Lung (tissue), 12 donors: ENCODE data around the gene HSD17B11. TPM values are rescaled to one million over a fixed set of nuclear protein-coding genes. Genes with fewer than 3 reads are reported as not detected.
A peak's percentile ranks its signal among the peaks of the same experiment; 100 is the strongest.
"Not testable (repeated sequence)": the region's sequence is repeated elsewhere in the genome, so short reads cannot be mapped to it uniquely, and the experiment has no call there.

Experiments used
- ATAC-seq: fragments of 200-7000 bp; cut with Tn5 transposase; one replicate; pipeline ENCODE4 v1.9.1; 2020; ENCODE audit warnings: moderate number of reproducible peaks; ENCODE audit not compliant: insufficient read depth, low FRiP score
- DNase-seq, 3 donors: peaks; one replicate each; pipeline ENCODE4 v3.0.0-alpha.2; 2013 to 2017
- H3K27ac ChIP-seq, 2 donors: one replicate each; pipeline ENCODE4 v1.5.1; 2013; ENCODE audit warnings: mild to moderate bottlenecking in 2 of 2, moderate library complexity in 2 of 2, control low read depth in 1 of 2, inconsistent platforms in 1 of 2, low read depth in 1 of 2, low read length in 1 of 2
- H3K27me3 ChIP-seq, 3 donors: one replicate each; pipeline ENCODE4 v1.5.1; 2013; ENCODE audit warnings: low read length in 2 of 3; ENCODE audit not compliant: control insufficient read depth in 3 of 3, insufficient read depth in 3 of 3
- H3K36me3 ChIP-seq, 4 donors: one replicate each; pipeline ENCODE4 v1.5.1; 2013; ENCODE audit warnings: low read length in 4 of 4, mild to moderate bottlenecking in 1 of 4, moderate library complexity in 1 of 4; ENCODE audit not compliant: control insufficient read depth in 4 of 4, insufficient read depth in 4 of 4
- H3K4me1 ChIP-seq, 5 donors: one replicate each; pipeline ENCODE4 v1.5.1; 2013; ENCODE audit warnings: low read length in 5 of 5, mild to moderate bottlenecking in 2 of 5, moderate library complexity in 1 of 5; ENCODE audit not compliant: control insufficient read depth in 5 of 5, insufficient read depth in 5 of 5
- H3K4me3 ChIP-seq: one replicate; pipeline ENCODE4 v1.5.1; 2013; ENCODE audit warnings: mild to moderate bottlenecking, control low read depth, moderate library complexity
- H3K9ac ChIP-seq, 2 donors: one replicate each; pipeline ENCODE4 v1.5.1; 2013; ENCODE audit warnings: low read length in 2 of 2, control low read depth in 1 of 2; ENCODE audit not compliant: insufficient read depth in 1 of 2
- H3K9me3 ChIP-seq, 4 donors: one replicate each; pipeline ENCODE4 v1.5.1; 2013; ENCODE audit warnings: low read length in 3 of 4, mild to moderate bottlenecking in 1 of 4, moderate library complexity in 1 of 4; ENCODE audit not compliant: control insufficient read depth in 4 of 4, insufficient read depth in 3 of 4
- WGBS, 2 donors: extraction: QIAGEN DNeasy Blood & Tissue Kit; methylation state at CpG; one replicate each; pipeline ENCODE4 v1.1.7; 2013; 5-methylcytosine and 5-hydroxymethylcytosine counted together
- polyA plus RNA-seq, 2 donors: library from polyadenylated mRNA; stranded (reverse); fragments of 200-250 nt; gene quantifications; one replicate each; pipeline ENCODE4 v1.2.1, GENCODE V29; 2013
- total RNA-seq, 2 donors: library from RNA; depleted of rRNA in 1 of 2; stranded (reverse); fragments of >200 nt in 1 of 2; gene quantifications; one replicate each; pipeline ENCODE4 v1.2.1, GENCODE V29; 2014 to 2021
- TF ChIP-seq, protein P1 (sequence below): IDR thresholded peaks from 2 replicates; pipeline ENCODE4 v1.5.1; 2012; ENCODE audit warnings: mild to moderate bottlenecking; ENCODE audit errors: control extremely low read depth, extremely low read depth
- donor health status: control.
- donor health status: control.
- donor health status: Bipolar disorder and iron deficiency.
- donor health status: healthy.
- donor health status: DM: yes; HTN: yes; CAD: no.

HSD17B11 gene
- total and polyA plus RNA-seq, 4 donors: 43.0 to 109 (median 55.4) TPM

DNA sequence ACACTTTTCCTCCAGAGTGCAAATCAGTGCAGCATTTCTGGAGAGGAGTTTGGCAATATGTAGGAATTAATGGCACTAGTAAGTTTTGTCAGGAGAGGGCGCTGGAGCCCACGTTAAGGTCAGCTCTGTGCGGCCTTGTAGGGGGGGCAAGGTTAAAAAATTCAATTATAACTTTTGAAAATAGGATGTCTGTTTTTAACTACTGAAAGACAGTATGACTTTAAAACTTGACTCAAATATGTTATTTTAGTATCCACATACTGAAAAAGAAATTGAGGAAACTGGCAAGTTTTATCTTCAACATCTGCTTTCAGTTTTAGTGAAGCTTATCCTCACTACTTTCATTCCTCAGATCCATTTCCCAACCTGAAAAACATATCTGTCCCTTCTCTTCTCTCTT is 37.4 kb downstream of the HSD17B11 start:
- TF ChIP-seq, protein P1, sequence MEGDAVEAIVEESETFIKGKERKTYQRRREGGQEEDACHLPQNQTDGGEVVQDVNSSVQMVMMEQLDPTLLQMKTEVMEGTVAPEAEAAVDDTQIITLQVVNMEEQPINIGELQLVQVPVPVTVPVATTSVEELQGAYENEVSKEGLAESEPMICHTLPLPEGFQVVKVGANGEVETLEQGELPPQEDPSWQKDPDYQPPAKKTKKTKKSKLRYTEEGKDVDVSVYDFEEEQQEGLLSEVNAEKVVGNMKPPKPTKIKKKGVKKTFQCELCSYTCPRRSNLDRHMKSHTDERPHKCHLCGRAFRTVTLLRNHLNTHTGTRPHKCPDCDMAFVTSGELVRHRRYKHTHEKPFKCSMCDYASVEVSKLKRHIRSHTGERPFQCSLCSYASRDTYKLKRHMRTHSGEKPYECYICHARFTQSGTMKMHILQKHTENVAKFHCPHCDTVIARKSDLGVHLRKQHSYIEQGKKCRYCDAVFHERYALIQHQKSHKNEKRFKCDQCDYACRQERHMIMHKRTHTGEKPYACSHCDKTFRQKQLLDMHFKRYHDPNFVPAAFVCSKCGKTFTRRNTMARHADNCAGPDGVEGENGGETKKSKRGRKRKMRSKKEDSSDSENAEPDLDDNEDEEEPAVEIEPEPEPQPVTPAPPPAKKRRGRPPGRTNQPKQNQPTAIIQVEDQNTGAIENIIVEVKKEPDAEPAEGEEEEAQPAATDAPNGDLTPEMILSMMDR: peak; percentile 64
- DNase-seq: peak in 1 of 3 donors; percentile 14

DNA sequence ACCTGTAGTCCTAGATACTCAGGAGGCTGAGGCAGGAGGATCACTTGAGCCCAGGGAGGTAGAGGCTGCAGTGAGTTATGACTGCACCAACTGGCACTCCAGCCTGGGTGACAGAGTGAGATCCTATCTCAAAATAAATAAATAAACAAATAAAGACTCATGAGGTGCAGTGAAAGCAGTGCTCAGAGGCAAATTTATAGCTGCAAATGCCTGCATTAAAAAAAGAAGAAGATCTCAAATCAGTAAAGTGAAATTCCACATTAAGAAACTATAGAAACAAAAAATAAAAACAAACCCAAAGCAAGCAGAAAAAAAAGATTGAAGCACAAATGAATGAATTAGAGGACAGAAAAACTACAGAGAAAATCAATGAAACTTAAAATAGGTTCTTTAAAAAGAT is 45.8 kb downstream of the HSD17B11 start:
- Histone ChIP-seq H3K4me3 (no peak overlapping the region), H3K9me3 (peaks cover 0 to 10% (median 2%) of the 10 kb centered on the region in 4 donors), H3K27me3 (no peaks in the 10 kb centered on the region), H3K36me3 (peaks cover 4 to 18% (median 6%) of the 10 kb centered on the region in 4 donors), H3K27ac (no peak overlapping the region), H3K4me1 (no peaks in the 10 kb centered on the region), H3K9ac (no peak overlapping the region)
- DNase-seq: peak in 1 of 3 donors; percentile 11
- TF ChIP-seq, protein P1: no peak
- no peak for ATAC-seq

More for the DNA sequence above, 37.4 kb downstream of the HSD17B11 start:
- peak; percentile 78 for ATAC-seq
- Histone ChIP-seq H3K4me1 (peaks cover 0 to 3% (median 0%) of the 10 kb centered on the region in 5 donors), H3K4me3 (no peak overlapping the region), H3K27me3 (no peaks in the 10 kb centered on the region), H3K27ac (no peak overlapping the region), H3K9me3 (no peaks in the 10 kb centered on the region), H3K9ac (no peak overlapping the region), H3K36me3 (peaks cover 0 to 14% (median 4%) of the 10 kb centered on the region in 4 donors)
- 26 to 33% methylated on average over 3 of the region's 3 CpGs for WGBS, 2 donors

DNA sequence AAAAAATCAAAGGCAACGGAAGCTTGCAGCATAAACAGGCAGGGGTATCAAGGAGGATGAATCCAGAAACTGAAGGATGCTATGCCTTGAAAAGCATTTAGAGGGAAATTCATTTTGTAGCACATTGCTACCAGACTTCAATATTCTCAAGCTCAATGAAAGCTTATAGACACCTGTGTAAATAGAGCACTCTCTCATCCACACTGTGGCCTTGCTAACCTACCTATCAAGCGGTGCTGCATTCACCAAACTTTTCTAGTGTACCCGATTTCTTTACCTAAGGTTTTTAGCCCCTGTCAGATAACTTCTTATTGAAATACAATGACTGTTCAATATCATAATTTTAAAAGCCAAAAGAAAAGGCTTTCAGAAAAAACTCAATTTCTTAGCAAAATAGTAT is 48.1 kb downstream of the HSD17B11 start:
- no peak overlapping the region for H3K9ac ChIP-seq
- H3K36me3 ChIP-seq: peaks cover 8 to 30% (median 13%) of the 10 kb centered on the region in 4 donors
- H3K27me3 ChIP-seq: no peaks in the 10 kb centered on the region
- ATAC-seq: no peak
- TF ChIP-seq, protein P1: no peak
- no peak overlapping the region for H3K4me3 ChIP-seq
- peaks cover 0 to 10% (median 2%) of the 10 kb centered on the region in 4 donors for H3K9me3 ChIP-seq
- no peak overlapping the region for H3K27ac ChIP-seq
- 89 to 98% methylated on average over 3 of the region's 3 CpGs for WGBS, 2 donors
- no peak for DNase-seq
- no peaks in the 10 kb centered on the region for H3K4me1 ChIP-seq

DNA sequence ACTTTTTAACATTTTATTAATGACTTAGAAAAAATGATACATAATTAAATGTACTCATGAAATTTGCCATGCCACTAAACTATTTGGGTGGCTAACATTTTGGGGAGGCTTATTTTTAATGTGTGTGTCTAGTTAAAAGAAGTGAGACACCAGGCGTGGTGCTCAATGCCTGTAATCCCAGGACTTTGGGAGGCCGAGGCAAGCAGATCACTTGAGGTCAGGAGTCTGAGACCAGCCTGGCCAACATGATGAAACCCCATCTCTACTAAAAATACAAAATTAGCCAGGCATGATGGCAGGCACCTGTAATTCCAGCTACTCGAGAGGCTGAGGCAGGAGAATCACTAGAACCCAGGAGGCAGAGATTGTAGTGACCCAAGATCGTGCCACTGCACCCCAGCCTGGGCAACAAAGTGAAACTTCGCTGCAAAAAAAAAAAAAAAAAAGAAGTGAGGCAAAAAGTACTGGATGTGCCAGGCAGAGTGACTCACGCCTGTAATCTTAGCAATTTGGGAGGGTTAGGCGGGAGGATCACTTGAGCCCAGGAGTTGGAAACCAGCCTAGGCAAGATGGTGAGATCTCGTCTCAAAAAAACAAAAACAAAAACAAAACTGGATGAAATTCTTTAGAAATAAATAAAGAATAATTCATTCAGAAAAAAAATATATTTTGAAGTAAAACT is 48.9 kb downstream of the HSD17B11 start:
- not testable (repeated sequence) for ATAC-seq, H3K9ac ChIP-seq, H3K27ac ChIP-seq, H3K4me3 ChIP-seq, H3K27me3 ChIP-seq, DNase-seq, H3K4me1 ChIP-seq
- Histone ChIP-seq H3K36me3 (peaks cover 8 to 31% (median 14%) of the 10 kb centered on the region in 4 donors), H3K9me3 (peaks cover 0 to 10% (median 2%) of the 10 kb centered on the region in 4 donors)
- WGBS, 2 donors: 83 to 86% methylated on average over 8 of the region's 8 CpGs
